ENCODE data around the gene MAFB. TPM values are rescaled to one million over a fixed set of nuclear protein-coding genes. Genes with fewer than 3 reads are reported as not detected.

The MAFB gene
- total and polyA plus RNA-seq, 7 donors, result 4.7 to 63.2 (median 11.0) TPM

DNA sequence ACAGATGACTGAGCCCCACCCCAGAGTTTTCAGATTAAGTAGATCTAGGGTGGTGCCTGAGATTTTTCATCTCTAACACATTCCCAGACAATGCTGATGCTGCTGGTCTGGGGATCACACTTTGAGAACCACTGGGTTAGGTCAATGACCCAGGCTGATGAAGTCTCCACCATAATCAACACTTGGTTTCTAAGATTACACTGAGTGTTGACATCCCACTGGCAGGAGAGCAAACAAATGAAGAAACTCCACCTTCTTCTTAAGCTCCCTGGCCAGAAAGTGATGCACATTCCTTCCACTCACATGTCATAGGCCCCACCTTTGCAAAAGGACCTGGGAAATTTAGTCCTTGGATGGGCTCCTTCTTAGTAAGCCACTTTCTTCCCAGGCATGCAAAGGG, 53.1 kb downstream of the MAFB start:
- TF ChIP-seq, protein P1, sequence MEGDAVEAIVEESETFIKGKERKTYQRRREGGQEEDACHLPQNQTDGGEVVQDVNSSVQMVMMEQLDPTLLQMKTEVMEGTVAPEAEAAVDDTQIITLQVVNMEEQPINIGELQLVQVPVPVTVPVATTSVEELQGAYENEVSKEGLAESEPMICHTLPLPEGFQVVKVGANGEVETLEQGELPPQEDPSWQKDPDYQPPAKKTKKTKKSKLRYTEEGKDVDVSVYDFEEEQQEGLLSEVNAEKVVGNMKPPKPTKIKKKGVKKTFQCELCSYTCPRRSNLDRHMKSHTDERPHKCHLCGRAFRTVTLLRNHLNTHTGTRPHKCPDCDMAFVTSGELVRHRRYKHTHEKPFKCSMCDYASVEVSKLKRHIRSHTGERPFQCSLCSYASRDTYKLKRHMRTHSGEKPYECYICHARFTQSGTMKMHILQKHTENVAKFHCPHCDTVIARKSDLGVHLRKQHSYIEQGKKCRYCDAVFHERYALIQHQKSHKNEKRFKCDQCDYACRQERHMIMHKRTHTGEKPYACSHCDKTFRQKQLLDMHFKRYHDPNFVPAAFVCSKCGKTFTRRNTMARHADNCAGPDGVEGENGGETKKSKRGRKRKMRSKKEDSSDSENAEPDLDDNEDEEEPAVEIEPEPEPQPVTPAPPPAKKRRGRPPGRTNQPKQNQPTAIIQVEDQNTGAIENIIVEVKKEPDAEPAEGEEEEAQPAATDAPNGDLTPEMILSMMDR (IDR thresholded peaks at IDR 0.05), result no peak
- intact Hi-C loops (cut with DNase I), result no loop called here
- ATAC-seq, result peak in 3 of 4 donors; percentile 64 to 84 (median 82)

More for the DNA sequence above, 53.1 kb downstream of the MAFB start:
- no peak for DNase-seq
- H3K9me3 ChIP-seq, result no peaks in the 10 kb centered on the region
- no peak overlapping the region for H3K4me3 ChIP-seq
- no peaks in the 10 kb centered on the region for H3K4me1 ChIP-seq
- no peak overlapping the region for H3K27ac ChIP-seq
- no peaks in the 10 kb centered on the region for H3K27me3 ChIP-seq (ENCODE audit: insufficient read depth in 3 of 3, low read length in 2 of 3)
- H3K36me3 ChIP-seq (ENCODE audit: insufficient read depth in 1 of 2, low read depth in 1 of 2), result no peaks in the 10 kb centered on the region
